Kasumi-1 (cell line): ENCODE data around the gene DDX19B.
"Not testable (repeated sequence)": the region's sequence is repeated elsewhere in the genome, so short reads cannot be mapped to it uniquely, and the experiment has no call there.

Experiments used
- DNase-seq, 2 experiments: peaks; one replicate each; lab custom pipeline; 2025; lab: John Stamatoyannopoulos, UW

Gene DDX19B

DNA sequence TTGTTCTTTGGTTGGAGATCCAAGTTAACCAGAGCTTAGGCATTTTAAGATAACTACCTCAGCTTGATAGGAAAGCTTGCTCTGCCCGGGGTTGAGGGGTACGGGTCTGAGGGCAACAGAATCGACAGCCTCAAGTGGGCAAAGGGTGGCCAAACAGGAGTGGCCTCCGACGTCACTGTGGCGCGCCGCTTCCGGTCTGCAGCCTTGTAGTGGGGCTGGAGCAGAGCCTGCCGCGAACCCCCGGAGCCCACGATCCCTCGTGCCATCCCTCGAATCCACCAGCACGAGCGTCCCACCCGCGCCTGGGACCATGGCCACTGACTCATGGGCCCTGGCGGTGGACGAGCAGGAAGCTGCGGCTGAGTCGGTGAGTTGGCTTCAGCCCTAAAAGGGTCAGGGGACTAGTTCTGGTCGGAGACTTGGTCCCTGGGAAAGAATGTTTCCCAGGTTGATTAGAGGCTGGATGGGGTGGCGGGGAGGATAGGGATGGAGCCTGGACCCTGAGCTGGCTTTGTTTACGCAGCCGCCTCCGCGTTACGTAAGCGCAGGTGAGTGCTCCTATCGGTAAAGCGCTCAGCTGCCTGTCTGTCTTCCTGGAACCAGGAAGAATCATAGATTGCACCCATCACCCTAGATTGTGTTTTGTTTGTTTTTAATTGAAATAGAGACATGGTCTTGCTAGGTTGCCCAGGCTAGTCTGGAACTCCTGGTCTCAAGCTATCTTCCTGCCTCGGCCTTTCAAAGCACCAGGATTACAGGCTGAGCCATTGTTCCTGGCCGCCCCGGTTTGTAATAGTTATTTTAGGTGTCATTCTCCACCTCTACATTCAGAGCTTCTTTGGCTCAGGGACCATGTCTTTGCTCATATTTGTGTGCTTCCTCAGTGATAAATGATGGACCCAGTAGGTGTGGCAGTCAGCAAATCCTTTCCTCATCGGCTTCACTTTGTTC lies at the start of gene DDX19B:
TSS of gene DDX19B (plus strand) at position 199 of the 951 bp plus-strand sequence. CDS start at position 311, 112 bp downstream.
- DNase-seq = peak; percentile 47 to 52

DNA sequence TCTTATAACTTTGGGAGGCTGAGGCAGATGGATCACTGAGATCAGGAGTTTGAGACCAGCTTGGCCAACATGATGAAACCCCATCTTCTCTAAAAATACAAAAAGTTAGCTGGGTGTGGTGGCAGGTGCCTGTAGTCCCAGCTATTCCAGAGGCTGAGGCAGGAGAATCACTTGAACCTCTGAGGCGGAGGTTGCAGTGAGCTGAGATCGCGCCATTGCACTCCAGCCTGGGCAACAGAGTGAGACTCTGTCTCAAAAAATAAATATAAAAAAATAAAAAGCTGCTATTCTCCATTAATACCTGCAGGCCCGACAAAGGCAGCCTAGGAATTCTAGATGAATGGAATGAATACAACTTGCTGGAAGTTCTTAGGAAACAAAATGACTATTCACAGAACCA lies 49.3 kb upstream of the DDX19B start:
- not testable (repeated sequence) for DNase-seq

DNA sequence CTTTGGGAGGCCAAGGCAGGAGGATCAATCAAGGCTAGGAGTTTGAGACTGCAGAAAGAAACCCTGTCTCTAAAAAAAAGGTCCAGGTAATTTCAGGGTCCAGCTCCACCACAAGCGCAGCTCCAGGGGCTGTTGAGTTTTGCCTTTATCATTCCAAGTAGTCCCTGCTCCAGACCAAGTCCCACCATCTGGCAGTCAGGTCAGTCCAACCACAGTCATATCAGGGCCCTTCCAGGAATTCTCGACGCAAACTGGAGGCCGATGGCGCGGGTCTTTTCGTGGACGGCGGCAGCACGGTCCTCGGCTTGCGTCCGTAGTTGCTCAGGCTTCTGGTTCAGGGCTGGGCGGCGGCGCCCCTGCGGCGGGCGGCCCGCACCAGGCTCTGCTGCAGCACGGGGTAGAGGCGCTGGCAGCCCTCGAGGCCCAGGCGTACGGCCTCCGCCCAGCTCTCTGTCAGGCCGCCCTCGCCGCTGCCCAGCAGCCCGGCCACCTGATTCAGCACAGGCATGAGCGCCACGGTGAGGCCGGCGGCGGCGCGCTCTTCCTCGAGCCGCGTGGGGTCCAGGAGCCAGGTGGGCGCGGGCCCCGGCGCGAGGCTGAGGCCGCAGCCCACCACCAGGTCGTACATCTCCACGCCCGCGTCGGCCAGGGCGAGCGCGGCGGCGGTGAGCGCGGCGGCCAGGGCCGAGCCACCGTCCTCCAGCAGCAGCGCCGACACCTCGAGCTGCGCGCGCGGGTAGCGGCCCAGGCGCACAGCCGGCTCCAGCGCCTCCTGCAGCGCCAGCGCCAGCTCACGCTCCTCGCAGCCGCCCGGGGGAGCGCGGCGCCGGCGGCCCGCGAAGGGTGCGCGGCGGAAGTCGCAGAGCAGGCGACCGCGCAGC lies 48.0 kb upstream of the DDX19B start:
- peak; percentile 32 to 39 for DNase-seq

DNA sequence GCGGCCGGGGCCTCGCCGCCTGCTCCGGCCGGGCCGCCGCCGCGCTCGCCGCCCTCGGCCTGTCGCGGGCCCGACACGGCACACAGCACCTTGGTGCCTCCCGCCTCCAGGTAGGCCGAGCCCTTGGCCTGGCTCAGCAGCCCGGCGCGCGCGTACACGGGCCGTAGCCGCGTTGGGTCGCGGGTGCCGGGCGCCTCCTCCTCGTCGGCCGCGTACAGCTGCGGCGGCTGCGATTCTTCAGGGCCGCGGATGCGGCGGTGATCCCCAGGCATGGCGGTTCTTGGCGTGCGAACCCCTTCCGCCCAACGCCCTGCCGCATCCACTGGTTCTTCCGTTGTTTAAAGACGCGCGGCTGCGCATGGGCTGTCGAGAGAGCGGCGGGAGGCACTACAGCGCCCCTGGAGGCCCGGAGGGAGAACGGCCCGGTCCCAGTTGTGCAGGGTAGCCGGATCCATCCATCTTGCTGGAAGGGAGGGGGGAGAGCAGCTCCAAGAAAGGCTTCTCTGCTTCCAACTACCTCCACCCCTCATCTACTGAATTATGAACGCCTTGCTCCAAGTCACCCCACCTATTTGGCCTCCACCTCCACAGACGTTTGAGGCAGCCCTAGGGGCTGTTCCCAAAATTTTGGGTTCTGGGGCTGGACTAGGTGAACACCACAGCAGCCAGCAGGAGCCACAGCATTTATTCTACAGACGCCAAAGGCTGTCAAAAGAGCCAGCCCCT lies 47.2 kb upstream of the DDX19B start, which contains the start of gene EXOSC6:
TSS of gene EXOSC6 (minus strand) at position 312 of the 726 bp plus-strand sequence. CDS start at position 272, 40 bp downstream.
- peak; percentile 95 to 96 for DNase-seq

DNA sequence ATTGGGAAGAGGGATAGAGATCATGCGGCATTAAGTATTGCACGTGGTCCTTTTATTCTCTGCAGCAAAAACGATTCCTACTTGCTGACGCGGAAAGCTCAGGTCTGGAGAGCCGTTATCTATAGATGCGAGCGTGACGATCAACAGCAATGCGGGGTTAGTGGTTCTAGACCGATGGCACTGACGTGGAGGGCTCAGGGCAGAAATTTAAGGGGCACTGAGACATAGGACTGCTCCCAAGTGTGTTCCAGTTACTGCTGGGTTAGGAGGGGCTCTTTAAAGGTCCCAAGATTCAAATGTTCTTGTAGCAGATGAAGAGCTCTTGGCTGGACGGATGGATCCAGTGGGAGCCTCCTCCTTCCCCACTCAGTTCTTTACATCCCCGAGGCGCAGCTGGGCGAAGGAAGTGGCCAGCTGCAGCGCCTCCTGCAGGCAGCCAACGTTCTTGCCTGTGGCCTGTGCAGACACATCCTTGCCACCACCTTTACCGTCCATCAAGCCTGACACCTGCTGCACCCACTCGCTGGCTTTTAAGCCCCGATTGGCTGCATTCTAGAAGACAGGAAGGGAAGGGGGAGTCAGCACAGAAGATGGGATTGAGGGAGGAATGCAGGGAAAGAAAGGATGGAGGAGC lies 46.5 kb upstream of the DDX19B start:
- peak; percentile 4 to 5 for DNase-seq

DNA sequence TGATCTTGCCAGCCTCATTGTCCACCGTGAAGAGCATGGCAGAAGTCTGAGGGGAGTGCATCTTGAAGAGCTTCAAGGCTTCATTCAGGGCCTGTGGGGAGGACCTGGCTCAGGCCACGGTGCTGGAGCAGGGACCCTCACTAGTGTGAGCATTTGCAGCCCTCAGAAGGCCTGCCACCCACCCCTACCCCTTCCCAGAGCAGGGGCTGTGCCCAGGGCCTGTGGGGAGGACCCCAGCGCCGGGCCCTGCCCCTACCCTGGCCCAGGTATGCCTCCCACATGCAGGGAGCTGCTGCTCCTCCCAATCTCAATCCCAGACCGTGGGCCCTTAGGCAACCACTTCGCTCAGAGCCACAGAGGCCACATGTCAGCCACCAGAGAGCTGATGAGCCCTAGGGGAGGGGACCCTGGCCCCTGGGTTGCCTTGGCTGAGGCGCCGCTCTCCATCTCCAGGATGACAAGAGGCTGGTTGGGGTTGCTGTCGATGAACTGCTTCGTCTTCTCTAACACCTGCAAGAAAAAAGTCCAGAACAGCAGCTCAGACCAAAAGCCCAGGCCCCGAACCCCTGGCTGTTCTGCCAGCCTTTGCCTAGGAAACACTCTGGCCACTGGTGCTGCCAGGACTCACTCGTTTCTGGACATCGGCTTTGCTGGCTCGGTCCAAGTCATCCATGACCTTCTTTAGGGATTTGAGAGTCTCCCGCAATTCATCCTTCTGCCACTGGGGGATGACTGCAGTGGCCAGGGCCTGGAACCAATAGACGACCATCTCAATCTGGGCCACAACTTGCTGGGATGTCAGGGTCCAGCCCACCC lies 45.5 kb upstream of the DDX19B start:
- peak; percentile 14 to 23 for DNase-seq

DNA sequence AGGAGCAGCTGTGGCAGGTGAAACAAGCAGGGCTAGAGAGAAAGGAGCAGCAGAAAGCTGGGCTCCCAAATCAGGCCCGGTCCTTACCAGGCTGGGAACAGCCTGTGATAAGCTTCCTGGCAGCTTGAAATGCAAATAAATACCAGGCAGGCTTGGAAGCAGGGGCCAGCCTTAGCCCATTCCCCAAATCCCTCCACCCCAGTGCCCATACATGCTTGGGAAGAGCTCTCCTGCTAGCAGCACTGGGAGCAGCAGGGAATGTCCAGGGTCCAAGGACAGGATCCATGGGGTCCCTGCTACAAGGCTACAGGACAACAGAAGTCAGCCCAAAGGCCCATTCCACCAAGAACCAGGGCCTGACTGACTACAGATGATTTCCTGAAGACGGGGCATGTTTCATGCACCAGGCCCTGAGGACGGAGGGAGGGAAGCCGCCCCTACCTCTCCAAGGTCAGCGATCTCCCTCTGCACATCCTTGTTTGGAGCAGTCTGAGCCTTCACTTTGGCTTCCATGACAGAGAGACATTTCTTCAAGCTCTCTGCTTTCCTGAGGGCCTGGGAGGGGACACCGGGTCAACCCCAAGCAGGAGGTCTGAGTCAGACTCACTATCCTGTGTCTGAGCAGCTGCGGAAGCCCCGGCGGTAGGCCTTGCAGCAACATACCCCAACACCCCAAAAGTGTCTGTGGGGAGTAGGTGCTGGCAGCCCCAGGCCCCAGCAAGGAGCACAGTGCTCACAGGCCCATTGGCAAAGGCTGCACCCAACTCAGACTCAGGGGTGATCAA lies 44.6 kb upstream of the DDX19B start:
- DNase-seq = no peak

DNA sequence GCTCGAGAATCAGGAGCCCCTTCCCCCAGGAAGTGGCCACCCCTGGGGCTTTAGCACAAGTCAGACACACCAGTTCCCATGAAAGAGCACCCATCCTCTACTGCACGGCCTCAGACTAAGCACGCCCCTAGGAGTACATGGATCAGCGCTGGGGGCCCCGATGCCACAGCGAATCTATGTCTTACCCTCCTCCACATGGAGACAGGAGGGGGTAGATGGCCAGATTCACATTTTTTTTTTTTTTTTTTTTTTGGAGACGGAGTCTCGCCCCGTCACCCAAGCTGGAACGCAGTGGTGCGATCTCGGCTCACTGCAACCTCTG lies 44.1 kb upstream of the DDX19B start:
- no peak for DNase-seq

DNA sequence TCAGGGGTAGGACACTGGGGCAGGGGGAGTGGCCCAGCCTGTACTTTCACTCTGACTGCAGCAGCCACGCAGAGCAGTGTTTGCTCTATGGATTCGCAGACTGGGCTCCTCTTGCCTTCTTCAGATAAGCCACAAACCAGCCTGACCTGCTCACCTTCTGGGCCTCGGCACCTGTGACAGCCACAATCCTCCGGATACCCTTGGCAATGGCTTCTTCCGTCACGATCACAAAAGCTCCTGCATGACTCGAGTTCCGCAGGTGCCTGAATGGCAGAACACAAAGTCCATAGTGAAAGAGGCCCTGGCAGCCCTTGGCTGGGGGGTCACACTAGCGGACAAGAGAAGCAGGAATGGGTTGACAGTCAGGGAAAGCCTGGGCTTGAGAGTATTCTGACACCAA lies 43.4 kb upstream of the DDX19B start:
- DNase-seq = no peak

DNA sequence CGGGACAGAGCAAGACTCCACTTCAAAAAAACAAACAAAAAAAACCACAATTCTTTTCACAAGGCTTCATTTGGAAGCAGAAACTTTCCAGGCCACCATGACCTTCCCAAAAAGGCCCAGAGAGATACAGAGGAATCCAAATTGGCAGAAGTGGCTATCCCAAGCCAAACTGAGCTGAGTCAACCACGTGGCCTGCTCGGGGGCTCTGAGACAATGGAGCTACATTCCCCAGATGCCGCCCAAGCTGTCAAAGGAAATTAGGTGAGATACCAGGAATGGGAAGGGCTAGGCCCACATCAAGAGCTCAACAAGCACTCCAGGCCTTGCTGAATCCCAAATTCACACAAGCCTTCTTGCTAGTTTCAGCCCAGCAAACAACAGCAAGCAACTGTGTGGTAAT lies 41.6 kb upstream of the DDX19B start:
- DNase-seq = no peak

DNA sequence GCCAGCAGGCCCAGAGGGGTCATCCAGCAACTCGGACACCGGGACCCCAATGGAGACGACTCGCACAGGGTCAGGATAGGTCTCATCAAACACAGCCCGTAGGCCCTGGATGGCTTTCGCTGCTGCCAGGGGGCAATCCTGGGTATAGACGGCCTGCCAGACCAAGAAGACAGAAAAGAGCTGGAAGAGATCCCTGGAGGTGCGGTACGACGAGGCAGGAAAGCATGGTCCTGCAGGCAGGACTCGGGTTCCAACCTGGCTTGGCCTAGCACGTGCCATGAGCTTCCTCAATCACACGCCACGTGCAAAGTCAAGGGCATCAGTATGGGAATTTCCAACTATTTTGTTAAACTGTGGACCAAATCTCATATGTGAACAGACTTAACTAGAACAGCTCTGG lies 40.9 kb upstream of the DDX19B start:
- no peak for DNase-seq

DNA sequence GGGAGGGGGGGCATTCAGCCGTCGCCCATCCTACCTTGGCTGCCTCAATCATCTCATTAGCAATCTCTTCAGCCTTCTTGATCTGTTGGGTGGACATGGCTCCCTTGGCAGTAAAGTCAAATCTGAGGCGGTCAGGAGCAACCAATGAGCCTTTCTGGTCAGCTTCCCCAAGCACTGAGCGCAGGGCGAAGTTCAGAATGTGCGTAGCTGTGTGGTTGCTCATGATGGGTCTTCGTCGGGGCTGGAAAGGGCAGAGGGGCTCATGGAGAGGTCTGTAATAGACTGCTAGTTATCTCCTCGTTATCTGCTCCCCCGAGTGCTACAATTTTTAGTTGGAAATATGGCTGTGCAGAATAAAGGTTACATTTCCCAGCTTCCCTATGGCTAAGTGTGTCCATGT lies 40.0 kb upstream of the DDX19B start:
- no peak for DNase-seq

DNA sequence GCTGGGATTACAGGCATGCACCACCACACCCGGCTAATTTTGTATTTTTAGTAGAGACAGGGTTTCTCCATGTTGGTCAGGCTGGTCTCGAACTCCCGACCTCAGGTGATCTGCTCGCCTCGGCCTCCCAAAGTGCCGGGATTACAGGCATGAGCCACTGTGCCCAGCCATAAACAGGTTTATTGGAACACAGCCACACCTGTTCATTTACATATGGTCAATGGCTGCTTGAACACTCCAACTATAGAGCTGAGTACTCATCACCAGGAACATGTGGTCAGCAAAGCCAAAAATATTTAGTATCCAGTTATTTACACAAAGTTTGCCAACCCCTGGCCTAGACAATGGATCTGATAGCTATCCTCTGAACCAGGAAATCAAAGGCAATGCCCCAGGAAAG lies 39.1 kb upstream of the DDX19B start:
- DNase-seq = not testable (repeated sequence)

DNA sequence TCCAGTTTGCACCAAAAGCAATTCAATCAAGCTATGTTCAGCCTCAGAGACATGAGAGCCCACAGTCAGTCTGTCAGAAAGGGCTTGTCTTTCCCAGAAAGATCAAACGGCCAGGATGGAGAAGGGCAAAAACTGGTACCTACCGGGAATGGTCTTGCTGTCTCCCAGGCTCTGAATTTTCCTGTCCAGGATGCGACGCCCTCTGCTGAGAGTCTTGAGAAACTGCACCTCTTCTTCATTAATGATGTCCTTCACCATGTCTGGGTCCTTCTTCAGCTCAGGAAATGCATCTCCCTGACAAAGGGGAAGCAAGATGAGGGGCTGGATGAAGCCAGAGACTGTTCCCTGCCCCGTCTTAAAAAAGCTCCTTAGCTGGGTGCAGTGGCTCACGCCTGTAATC lies 31.5 kb upstream of the DDX19B start:
- peak; percentile 81 to 86 for DNase-seq

DNA sequence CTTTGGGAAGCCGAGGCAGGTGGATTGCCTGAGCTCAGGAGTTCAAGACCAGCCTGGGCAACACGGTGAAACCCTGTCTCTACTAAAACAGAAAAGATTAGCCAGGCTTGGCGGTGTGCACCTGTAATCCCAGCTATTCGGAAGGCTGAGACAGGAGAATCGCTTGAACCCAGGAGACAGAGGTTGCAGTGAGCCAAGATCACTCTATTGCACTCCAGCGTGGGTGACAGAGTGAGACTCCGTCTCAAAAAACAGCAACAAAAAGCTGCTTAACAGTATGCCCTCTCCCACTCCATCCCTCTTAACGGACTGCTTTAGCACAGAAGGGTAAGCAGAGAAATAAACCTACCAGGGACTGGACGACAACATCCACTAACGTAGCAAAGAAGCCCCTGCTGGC lies 31.1 kb upstream of the DDX19B start:
- DNase-seq = not testable (repeated sequence)

DNA sequence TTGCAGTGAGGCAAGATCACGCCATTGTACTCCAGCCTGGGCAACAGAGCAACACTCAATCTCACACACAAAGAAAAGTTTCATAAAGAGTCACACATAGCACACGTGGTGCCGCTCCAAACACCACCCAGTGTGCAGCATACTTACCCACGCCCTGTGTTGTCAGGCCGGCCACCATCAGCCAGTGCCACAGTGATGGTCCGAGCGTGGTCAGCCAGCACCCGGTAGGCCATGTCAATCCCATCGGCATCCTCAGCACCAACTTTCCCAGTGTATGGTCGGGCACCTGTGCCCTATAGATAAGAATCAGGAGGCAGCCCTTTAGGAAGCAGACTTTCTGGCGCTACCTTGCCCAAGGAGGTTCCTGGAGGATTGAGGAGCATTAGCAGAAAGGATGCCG lies 29.5 kb upstream of the DDX19B start:
- DNase-seq = no peak

DNA sequence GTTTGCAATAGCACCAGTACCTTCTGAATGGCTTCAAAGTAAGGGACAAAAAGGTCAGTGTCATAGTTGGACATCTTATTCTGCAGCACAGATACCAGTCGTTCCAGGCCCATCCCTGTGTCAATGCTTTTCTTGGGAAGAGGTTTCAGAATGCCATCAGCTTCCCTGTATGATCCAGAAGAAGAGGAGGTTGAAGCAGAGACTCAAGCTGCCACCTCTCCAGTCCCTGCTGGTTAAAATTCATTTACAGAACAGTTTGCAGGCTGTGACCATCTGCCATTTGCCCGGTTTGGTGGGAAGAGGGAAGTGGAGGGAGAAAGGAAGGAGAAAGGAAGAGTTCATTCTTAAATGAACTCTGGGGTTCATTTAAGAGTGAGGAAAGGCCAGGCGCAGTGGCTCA lies 28.8 kb upstream of the DDX19B start:
- no peak for DNase-seq

DNA sequence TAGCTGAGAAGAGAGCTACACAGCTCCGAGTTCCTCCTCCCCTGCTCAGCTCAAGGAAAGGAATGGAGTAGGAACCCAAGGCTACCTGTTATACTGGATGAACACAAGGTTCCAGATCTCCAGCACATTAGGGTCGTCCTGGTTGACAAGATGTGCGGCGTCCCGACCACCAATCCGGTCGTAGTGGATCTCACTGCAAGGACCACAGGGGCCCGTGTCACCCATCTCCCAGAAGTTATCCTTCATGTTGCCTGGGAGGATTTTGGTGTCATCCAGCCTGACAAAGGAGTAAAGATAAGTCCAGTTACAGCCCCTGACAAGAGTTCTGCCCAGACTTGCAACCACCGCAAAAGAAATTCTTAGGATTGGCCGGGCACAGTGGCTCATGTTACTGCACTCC lies 27.3 kb upstream of the DDX19B start:
- no peak for DNase-seq

DNA sequence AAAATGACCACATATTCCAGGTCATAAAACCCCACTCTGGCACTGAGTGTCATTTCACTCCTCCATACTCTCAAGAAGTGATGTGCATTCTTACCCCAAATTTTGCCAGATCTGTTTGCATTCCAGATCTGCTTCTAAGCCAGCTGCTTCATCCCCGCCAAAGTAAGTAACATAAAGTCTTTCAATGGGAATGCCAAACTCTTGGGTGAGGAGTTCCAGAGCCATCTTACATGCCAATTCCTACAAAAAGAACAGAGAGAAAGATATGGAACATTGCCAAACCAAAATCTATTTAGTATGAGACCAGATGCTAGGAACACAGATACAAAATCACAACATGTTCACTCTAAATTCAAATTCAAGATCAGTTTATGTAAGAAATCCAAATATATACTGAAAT lies 22.6 kb upstream of the DDX19B start:
- DNase-seq = no peak
